SJSA1 (cell line): ENCODE measurements around the gene OXER1. TPM values are rescaled to one million over a fixed set of nuclear protein-coding genes. Genes with fewer than 3 reads are reported as not detected.

Source experiments
- DNase-seq, 2 experiments: peaks; one replicate each; pipeline ENCODE4 v3.0.0-alpha.2; 2015 to 2020; ENCODE audit warnings: low spot score in 2 of 2, low read depth in 1 of 2
- H3K27ac ChIP-seq: fragments of 250-450 bp; sonication (Bioruptor Pico); 2 replicates; pipeline ENCODE4 v1.5.1; 2020; ENCODE audit warnings: mild to moderate bottlenecking, moderate library complexity
- H3K27me3 ChIP-seq: fragments of 250-450 bp; sonication (Bioruptor Pico); replicated peaks from 2 replicates; pipeline ENCODE4 v1.5.1; 2020; ENCODE audit warnings: mild to moderate bottlenecking, moderate library complexity
- H3K36me3 ChIP-seq: fragments of 250-450 bp; sonication (Bioruptor Pico); 2 replicates; pipeline ENCODE4 v1.5.1; 2020; ENCODE audit warnings: mild to moderate bottlenecking
- H3K4me1 ChIP-seq: fragments of 250-450 bp; sonication (Bioruptor Pico); replicated peaks from 2 replicates; pipeline ENCODE4 v1.6.1; 2021; ENCODE audit warnings: mild to moderate bottlenecking
- H3K4me3 ChIP-seq: fragments of 250-450 bp; sonication (Bioruptor Pico); 2 replicates; pipeline ENCODE4 v1.5.1; 2020; ENCODE audit warnings: mild to moderate bottlenecking
- H3K9me3 ChIP-seq: fragments of 250-450 bp; sonication (Bioruptor Pico); replicated peaks from 2 replicates; pipeline ENCODE4 v1.5.1; 2020; ENCODE audit warnings: mild to moderate bottlenecking
- total RNA-seq: library from RNA; depleted of rRNA; stranded (reverse); fragments of >200 nt; shearing (Covaris generic); gene quantifications from 2 replicates; pipeline ENCODE4 v1.2.3, GENCODE V29; 2014

The OXER1 gene
- total RNA-seq, 1 experiment from 2014 or later: not detected

- no peaks in the 10 kb centered on the region for H3K27me3 ChIP-seq
- no peak for DNase-seq
- H3K9me3 ChIP-seq: no peaks in the 10 kb centered on the region
- H3K4me1 ChIP-seq: no peaks in the 10 kb centered on the region
- no peaks in the 10 kb centered on the region for H3K36me3 ChIP-seq
- H3K4me3 ChIP-seq: no peak overlapping the region
- no peak overlapping the region for H3K27ac ChIP-seq
Observed at GRCh38 chr2:42757981-42758740, 5.8 kb downstream of the OXER1 start.

- Histone ChIP-seq H3K27ac (no peak overlapping the region), H3K9me3 (no peaks in the 10 kb centered on the region), H3K4me1 (no peaks in the 10 kb centered on the region), H3K4me3 (no peak overlapping the region), H3K27me3 (no peaks in the 10 kb centered on the region), H3K36me3 (no peaks in the 10 kb centered on the region)
- DNase-seq: no peak
Observed at GRCh38 chr2:42756966-42757513, 6.9 kb downstream of the OXER1 start.

- H3K4me3 ChIP-seq: no peak overlapping the region
- no peaks in the 10 kb centered on the region for H3K9me3 ChIP-seq
- H3K4me1 ChIP-seq: no peaks in the 10 kb centered on the region
- H3K27ac ChIP-seq: no peak overlapping the region
- no peak for DNase-seq
- no peaks in the 10 kb centered on the region for H3K27me3 ChIP-seq
- H3K36me3 ChIP-seq: no peaks in the 10 kb centered on the region
Observed at GRCh38 chr2:42756150-42756775, 7.7 kb downstream of the OXER1 start.

- no peaks in the 10 kb centered on the region for H3K36me3 ChIP-seq
- no peak overlapping the region for H3K4me3 ChIP-seq
- no peaks in the 10 kb centered on the region for H3K27me3 ChIP-seq
- DNase-seq: no peak
- H3K9me3 ChIP-seq: no peaks in the 10 kb centered on the region
- H3K4me1 ChIP-seq: no peaks in the 10 kb centered on the region
- H3K27ac ChIP-seq: no peak overlapping the region
Observed at GRCh38 chr2:42755191-42755880, 8.6 kb downstream of the OXER1 start.

GRCh38 chr2:42754776-42755140 lies 9.2 kb downstream of the OXER1 start:
- no peak overlapping the region for H3K4me3 ChIP-seq
- no peak for DNase-seq
- no peaks in the 10 kb centered on the region for H3K4me1 ChIP-seq
- H3K9me3 ChIP-seq: no peaks in the 10 kb centered on the region
- H3K27ac ChIP-seq: no peak overlapping the region
- no peaks in the 10 kb centered on the region for H3K27me3 ChIP-seq
- no peaks in the 10 kb centered on the region for H3K36me3 ChIP-seq

GRCh38 chr2:42754021-42754775 lies 9.7 kb downstream of the OXER1 start:
- Histone ChIP-seq H3K4me3 (no peak overlapping the region), H3K27ac (no peak overlapping the region)

GRCh38 chr2:42752816-42753813 lies 10.8 kb downstream of the OXER1 start:
- no peaks in the 10 kb centered on the region for H3K4me1 ChIP-seq
- no peak overlapping the region for H3K27ac ChIP-seq
- no peaks in the 10 kb centered on the region for H3K36me3 ChIP-seq
- no peak overlapping the region for H3K4me3 ChIP-seq
- no peak for DNase-seq
- H3K9me3 ChIP-seq: no peaks in the 10 kb centered on the region
- H3K27me3 ChIP-seq: no peaks in the 10 kb centered on the region

More at GRCh38 chr2:42754021-42754775, 9.7 kb downstream of the OXER1 start:
- Histone ChIP-seq H3K9me3 (no peaks in the 10 kb centered on the region), H3K4me1 (no peaks in the 10 kb centered on the region), H3K27me3 (no peaks in the 10 kb centered on the region), H3K36me3 (no peaks in the 10 kb centered on the region)
- DNase-seq: no peak

GRCh38 chr2:42752314-42752713 lies 11.6 kb downstream of the OXER1 start:
- Histone ChIP-seq H3K36me3 (no peaks in the 10 kb centered on the region), H3K9me3 (no peaks in the 10 kb centered on the region), H3K27ac (no peak overlapping the region), H3K4me3 (no peak overlapping the region), H3K4me1 (no peaks in the 10 kb centered on the region), H3K27me3 (no peaks in the 10 kb centered on the region)
- no peak for DNase-seq

- DNase-seq: no peak
- H3K9me3 ChIP-seq: no peaks in the 10 kb centered on the region
- H3K4me3 ChIP-seq: no peak overlapping the region
- no peaks in the 10 kb centered on the region for H3K27me3 ChIP-seq
- H3K27ac ChIP-seq: no peak overlapping the region
- H3K36me3 ChIP-seq: no peaks in the 10 kb centered on the region
- no peaks in the 10 kb centered on the region for H3K4me1 ChIP-seq
Observed at GRCh38 chr2:42748840-42749239, 15.1 kb downstream of the OXER1 start.

- Histone ChIP-seq H3K4me1 (no peaks in the 10 kb centered on the region), H3K4me3 (no peak overlapping the region), H3K27me3 (no peaks in the 10 kb centered on the region), H3K27ac (no peak overlapping the region), H3K9me3 (no peaks in the 10 kb centered on the region), H3K36me3 (no peaks in the 10 kb centered on the region)
- no peak for DNase-seq
Observed at GRCh38 chr2:42747422-42747821, 16.5 kb downstream of the OXER1 start.

GRCh38 chr2:42744545-42745082 lies 19.3 kb downstream of the OXER1 start:
- H3K4me1 ChIP-seq: no peaks in the 10 kb centered on the region
- no peaks in the 10 kb centered on the region for H3K9me3 ChIP-seq
- DNase-seq: no peak
- no peak overlapping the region for H3K27ac ChIP-seq
- H3K36me3 ChIP-seq: no peaks in the 10 kb centered on the region
- no peaks in the 10 kb centered on the region for H3K27me3 ChIP-seq
- H3K4me3 ChIP-seq: no peak overlapping the region

- Histone ChIP-seq H3K36me3 (no peaks in the 10 kb centered on the region), H3K4me1 (no peaks in the 10 kb centered on the region), H3K27ac (no peak overlapping the region), H3K27me3 (no peaks in the 10 kb centered on the region), H3K9me3 (no peaks in the 10 kb centered on the region), H3K4me3 (no peak overlapping the region)
- no peak for DNase-seq
Observed at GRCh38 chr2:42743659-42743990, 20.3 kb downstream of the OXER1 start.
